Ovary (tissue), 3 donors: ENCODE results near the gene RNF39.

Experiments used
- EP300 ChIP-seq: sonication (generic); formaldehyde crosslinking; IDR thresholded peaks from one replicate; pipeline ENCODE4 v1.6.1; 2017; ENCODE audit warnings: antibody characterized with exemption
- POLR2A ChIP-seq: fragments of 450-650 bp; IDR thresholded peaks from one replicate; pipeline ENCODE4 v1.6.1; 2017; ENCODE audit warnings: antibody characterized with exemption, mild to moderate bottlenecking, moderate library complexity
- TF ChIP-seq, protein P1 (sequence below), 3 donors: fragments of 450-650 bp in 2 of 3; fragments of 200-600 bp in 1 of 3; IDR thresholded peaks; one replicate each; pipeline versions ENCODE4 v1.5.1 to v1.8.0; 2016 to 2022; ENCODE audit warnings: antibody characterized with exemption in 3 of 3, mild to moderate bottlenecking in 1 of 3
- donor health status: DM: no; HTN: no; CAD: no.

DNA sequence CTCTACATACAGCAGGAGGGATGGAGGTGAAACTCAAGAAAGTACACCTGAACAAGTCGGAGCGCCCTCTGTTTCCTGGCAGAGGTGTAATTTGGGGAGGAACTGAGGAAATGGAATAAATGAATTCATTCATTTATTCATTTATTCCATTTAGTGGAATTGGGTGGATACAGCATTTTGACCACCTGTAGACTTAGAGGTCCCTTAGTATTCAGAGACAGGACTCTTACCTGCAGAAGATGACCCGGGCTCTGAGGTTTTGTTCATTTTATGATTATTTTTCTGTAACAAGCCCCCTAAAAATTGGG lies 28.3 kb upstream of the RNF39 start:
- TF ChIP-seq, protein P1, sequence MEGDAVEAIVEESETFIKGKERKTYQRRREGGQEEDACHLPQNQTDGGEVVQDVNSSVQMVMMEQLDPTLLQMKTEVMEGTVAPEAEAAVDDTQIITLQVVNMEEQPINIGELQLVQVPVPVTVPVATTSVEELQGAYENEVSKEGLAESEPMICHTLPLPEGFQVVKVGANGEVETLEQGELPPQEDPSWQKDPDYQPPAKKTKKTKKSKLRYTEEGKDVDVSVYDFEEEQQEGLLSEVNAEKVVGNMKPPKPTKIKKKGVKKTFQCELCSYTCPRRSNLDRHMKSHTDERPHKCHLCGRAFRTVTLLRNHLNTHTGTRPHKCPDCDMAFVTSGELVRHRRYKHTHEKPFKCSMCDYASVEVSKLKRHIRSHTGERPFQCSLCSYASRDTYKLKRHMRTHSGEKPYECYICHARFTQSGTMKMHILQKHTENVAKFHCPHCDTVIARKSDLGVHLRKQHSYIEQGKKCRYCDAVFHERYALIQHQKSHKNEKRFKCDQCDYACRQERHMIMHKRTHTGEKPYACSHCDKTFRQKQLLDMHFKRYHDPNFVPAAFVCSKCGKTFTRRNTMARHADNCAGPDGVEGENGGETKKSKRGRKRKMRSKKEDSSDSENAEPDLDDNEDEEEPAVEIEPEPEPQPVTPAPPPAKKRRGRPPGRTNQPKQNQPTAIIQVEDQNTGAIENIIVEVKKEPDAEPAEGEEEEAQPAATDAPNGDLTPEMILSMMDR (IDR thresholded peaks at IDR 0.05) = no peak
- TF ChIP-seq POLR2A = no peak
- TF ChIP-seq EP300 = no peak
